GM10847 (cell line): Measurements from ENCODE around the gene SUB1.

Experiments
- POLR2A ChIP-seq: IDR thresholded peaks from 2 replicates; pipeline ENCODE4 v1.6.1; 2011; ENCODE audit not compliant: insufficient read length; ENCODE audit errors: extremely low read depth

SUB1 gene

GRCh38 chr5:32615236-32615635, 29.9 kb downstream of the SUB1 start:
- TF ChIP-seq POLR2A, result no peak

DNA sequence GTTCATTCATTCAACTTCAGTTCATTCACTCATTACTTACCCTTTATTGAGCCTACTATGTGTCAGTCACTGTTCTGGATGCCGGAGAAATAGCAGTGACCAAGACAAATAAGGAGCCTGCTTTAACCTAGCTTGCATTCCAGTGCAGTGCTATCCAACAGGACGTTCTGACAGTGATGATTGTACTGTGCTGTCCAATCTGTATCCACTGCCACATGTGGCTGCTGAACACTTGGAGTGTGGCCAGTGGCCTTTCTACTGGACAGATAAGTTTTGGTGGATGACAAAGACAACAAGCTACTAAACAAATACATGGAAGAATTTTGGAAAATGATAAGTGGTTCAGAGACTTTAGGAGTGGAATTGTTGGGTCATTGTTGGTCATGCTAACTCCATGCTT, 33.6 kb downstream of the SUB1 start:
- TF ChIP-seq POLR2A, result no peak

- TF ChIP-seq POLR2A, result no peak
Observed at GRCh38 chr5:32621256-32621655, 35.9 kb downstream of the SUB1 start.

GRCh38 chr5:32625106-32625505, 39.7 kb downstream of the SUB1 start:
- TF ChIP-seq POLR2A, result no peak

DNA sequence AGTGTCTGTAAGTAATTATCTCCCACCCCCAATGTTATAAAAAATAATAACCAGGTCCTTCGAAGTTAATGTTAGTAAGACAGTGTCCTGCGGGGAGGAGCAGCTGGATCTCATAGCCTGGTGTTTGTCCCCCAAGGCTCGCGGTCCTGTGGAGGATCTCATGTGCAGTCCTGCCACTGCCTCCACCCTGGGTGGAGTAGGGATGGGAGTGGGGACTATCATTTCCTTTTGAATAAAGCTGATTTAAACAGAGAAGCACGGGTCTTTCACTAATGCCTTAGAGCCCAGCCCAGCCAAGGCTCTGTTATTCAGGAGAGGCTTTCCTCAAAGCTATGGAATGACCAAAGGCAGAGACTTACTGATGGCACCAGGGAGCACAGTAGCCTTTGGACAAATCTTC, 40.2 kb downstream of the SUB1 start:
- no peak for TF ChIP-seq POLR2A

DNA sequence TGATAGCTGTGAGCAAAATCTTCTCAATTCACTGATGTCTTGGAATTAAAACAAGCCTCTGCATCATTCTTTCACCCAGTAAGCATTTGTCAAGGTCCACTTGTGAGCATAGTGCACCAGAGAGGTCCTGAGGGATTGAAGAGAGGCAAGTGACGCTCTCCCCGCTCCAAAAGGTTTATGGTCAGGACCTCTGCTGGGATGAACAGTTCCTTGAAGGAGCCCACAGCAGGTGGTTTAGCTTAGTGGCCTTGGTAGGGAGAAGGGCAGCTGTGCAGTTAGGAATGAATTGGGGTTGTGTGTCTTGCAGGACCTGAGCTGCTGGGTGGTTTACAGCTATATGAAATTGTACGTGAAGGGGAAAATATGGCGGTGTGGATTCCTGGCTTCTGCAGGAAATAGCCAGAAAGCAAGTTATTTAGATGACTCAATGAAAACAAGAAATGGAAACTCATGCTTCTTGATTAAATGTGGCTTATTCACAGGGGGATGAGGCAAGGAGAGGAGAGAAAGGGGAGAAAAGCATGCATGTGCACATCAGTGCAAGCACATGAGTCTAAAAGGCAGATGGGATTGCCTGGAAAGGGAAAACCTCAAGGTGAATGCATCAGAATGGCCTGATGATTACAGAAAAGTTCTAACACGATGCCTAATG, 42.0 kb downstream of the SUB1 start:
- TF ChIP-seq POLR2A, result no peak

DNA sequence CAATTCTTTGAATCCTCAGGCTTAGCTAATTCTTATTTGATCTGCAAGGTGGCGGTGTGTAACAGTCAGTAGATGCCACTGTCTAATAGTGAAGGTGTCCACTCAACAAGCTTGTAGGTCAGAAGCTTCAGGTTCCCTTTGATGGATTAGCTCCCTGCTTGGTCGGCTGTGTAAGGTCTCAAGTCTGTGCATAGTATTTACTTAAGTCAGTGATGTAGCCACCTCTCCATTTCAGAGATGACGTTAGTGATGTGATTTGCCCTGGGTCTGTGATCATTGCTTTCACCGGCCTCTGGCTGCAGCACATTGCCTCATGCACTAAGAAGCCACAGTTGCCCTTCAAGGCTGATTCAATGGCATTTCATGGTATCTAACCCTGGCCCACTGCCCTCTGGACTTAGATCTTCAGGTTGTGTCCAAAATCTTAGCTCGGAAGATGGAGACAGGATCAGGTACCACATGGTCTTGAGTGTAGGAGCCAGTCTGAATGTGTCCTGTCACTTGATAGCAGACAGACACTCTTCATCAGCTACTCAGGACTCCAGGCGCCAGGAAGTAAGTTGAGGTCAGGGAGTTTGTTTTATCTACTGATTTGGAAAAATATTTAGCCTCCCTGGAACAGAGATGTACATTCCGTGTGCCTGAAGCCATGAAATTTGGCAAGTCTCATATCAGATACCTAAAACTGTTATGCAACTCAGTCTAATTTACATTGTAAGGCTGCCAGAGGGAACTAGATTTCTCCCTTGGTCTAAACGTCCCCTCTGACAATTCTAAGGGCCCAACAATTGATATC, 42.9 kb downstream of the SUB1 start:
- no peak for TF ChIP-seq POLR2A

GRCh38 chr5:32630867-32631491, 45.6 kb downstream of the SUB1 start:
- TF ChIP-seq POLR2A, result no peak

DNA sequence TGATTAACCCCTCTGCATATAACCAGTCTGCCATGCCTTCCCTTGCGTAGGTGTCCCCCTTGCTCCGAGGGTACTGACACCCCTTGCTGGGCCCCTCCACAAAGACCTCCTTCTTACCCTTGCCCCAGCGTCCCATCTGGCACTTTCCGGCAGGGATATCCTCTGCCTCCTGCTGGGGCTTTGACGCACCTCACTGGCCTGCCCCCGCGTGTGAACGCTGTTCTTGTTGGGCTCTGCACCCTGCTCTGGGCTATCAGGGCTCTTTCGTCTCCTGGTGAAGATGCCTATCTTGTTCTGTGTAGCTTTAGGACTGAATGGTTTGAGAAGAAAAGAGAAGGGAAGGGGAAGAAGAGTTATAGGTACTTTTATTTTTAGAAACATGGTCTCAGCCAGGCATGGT, 53.0 kb downstream of the SUB1 start:
- TF ChIP-seq POLR2A, result no peak

DNA sequence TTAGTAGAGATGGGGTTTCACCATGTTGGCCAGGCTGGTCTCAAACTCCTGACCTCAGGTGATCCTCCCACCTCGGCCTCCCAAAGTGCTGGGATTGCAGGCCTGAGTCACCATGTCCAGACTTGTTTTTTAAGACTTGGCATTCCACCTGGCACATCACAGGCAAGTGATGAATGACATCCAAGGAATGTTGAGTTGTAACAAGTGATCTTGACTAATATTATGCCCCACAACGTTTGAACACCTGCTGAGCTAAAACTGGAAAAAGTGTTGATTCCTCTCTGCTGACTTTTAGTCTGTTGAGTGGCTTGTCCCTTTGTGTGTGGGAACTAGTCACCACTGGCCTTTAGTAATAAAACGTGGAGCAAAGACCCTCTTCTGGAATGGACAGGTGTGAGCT, 54.6 kb downstream of the SUB1 start:
- no peak for TF ChIP-seq POLR2A

GRCh38 chr5:32642276-32643002, 57.1 kb downstream of the SUB1 start:
- no peak for TF ChIP-seq POLR2A

DNA sequence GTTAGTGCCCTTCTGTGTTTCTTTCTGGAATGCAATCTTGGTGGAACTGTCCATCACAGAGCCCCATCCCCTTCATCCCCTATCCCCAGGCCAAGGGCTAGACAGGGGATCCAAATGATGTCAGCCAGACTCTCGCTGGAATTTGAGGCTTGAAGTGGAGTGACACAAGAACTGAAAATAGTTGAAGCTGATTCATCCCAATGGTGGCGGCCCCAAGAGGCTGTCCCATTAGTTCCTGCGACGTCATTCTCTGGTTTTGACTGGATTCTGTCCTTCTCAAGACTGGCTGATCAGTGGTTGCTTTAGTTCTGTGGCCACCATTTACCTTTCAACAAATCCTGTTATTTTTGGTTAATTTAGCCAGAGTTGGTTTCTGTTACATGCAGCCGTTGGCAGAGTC, 59.9 kb downstream of the SUB1 start:
- TF ChIP-seq POLR2A, result no peak

GRCh38 chr5:32646061-32646969, 61.0 kb downstream of the SUB1 start:
- TF ChIP-seq POLR2A, result no peak

DNA sequence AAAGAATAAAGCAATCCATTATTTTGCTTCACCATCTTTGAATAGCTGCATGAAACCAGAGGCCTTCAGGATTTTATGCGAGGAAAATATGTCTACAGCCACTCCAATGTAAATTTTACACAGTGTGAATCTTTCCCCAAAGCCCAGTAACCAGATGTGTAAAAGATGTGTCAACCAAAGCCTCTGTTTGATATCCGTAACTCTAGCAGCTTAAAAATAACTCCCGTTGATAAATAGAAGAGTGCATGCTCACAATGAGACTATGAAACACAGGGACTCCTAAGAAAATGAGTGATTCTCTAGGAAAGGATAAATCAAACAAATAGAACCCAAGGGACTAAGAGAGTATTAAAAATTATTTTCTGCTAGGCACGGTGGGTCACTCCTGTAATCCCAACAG, 65.7 kb downstream of the SUB1 start:
- TF ChIP-seq POLR2A, result no peak

DNA sequence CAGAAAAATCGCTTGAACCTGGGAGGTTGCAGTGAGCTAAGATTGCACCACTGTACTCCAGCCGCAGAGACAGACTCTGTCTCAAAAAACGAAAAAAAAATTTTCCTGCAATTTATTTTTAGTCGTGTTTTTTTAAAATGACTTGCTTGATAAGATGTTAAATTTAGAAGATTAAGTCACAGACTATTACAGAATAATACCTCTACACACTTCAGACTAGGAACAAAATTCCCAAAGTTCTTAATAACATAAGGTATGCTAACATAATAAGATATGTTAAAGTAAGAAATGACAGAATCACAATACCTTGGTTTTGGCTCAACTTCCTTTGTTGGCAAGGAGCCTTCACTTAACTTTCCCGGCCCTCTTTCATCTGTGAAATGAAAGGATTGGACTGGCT, 66.3 kb downstream of the SUB1 start:
- TF ChIP-seq POLR2A, result no peak
